Measurements from ENCODE around the gene PRICKLE4. TPM values are rescaled to one million over a fixed set of nuclear protein-coding genes. Genes with fewer than 3 reads are reported as not detected.
"Not testable (repeated sequence)": the region's sequence is repeated elsewhere in the genome, so short reads cannot be mapped to it uniquely, and the experiment has no call there.

The PRICKLE4 gene
- total RNA-seq, 4 donors from 2014 or later = 15.5 to 38.4 (median 23.0) TPM

GRCh38 chr6:41759905-41760579 is 20.5 kb upstream of the PRICKLE4 start:
- Histone ChIP-seq H3K36me3 (no peaks in the 10 kb centered on the region), H3K27me3 (no peaks in the 10 kb centered on the region), H3K4me1 (no peaks in the 10 kb centered on the region), H3K4me3 (no peak overlapping the region), H3K9me3 (no peaks in the 10 kb centered on the region), H3K27ac (no peak overlapping the region)
- no peak for TF ChIP-seq EP300 (IDR thresholded peaks at IDR 0.05)
- TF ChIP-seq POLR2A (IDR thresholded peaks at IDR 0.05) = no peak
- no peak for TF ChIP-seq CTCF (IDR thresholded peaks at IDR 0.05)
- WGBS, 2 donors = 74 to 88% methylated on average over 2 of the region's 2 CpGs
- DNase-seq (ENCODE audit: low spot score in 2 of 2) = no peak

GRCh38 chr6:41763470-41763869 is 17.1 kb upstream of the PRICKLE4 start:
- 8 to 18% methylated on average over 2 of the region's 2 CpGs for WGBS, 2 donors
- H3K36me3 ChIP-seq = peaks cover 0 to 3% (median 0%) of the 10 kb centered on the region in 3 donors
- TF ChIP-seq POLR2A (IDR thresholded peaks at IDR 0.05) = no peak
- TF ChIP-seq EP300 (IDR thresholded peaks at IDR 0.05) = no peak
- no peak for TF ChIP-seq CTCF (IDR thresholded peaks at IDR 0.05)
- no peak overlapping the region for H3K4me3 ChIP-seq
- no peak overlapping the region for H3K27ac ChIP-seq
- DNase-seq (ENCODE audit: low spot score in 2 of 2) = no peak
- H3K4me1 ChIP-seq = peaks cover 0 to 9% (median 0%) of the 10 kb centered on the region in 4 donors
- no peaks in the 10 kb centered on the region for H3K9me3 ChIP-seq
- H3K27me3 ChIP-seq = no peaks in the 10 kb centered on the region

DNA sequence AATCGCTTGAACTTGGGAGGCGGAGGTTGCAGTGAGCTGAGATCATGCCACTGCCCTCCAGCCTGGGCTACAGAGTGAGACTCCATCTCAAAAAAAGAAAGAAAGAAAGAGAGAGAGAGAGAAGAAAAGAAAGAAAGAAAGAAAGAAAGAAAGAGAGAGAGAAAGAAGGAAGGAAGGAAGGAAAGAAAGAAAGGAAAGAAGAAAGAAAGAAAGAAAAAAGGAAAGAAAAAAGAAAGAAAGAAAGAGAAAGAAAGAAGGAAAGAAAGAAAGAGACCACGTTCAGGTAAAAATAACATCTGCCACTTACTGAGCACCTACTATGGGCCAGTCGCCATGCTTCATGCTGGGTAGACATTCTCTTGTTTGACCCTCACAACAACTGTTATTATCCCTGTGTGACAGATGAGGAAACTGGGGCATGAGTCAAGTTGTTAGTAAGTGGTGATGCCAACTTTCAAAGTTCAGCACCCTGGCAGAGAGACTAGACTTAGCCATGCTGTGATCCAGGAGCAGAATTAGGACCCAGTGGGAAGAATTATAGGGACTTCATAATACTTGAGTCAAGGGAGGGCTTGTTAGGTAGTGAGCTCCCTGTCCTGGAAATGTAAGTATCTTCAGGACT is 14.4 kb upstream of the PRICKLE4 start:
- not testable (repeated sequence) for H3K4me3 ChIP-seq; H3K27ac ChIP-seq; H3K4me1 ChIP-seq; DNase-seq (ENCODE audit: low spot score in 2 of 2); H3K27me3 ChIP-seq; H3K9me3 ChIP-seq
- H3K36me3 ChIP-seq = peaks cover 0 to 29% (median 0%) of the 10 kb centered on the region in 3 donors
- WGBS, 2 donors = 92% methylated on average over 4 of the region's 4 CpGs

- H3K27me3 ChIP-seq = no peaks in the 10 kb centered on the region
- H3K36me3 ChIP-seq = peaks cover 0 to 41% (median 6%) of the 10 kb centered on the region in 3 donors
- DNase-seq (ENCODE audit: low spot score in 2 of 2) = peak in 1 of 2 donors; percentile 34
- H3K27ac ChIP-seq = peak overlapping the region in 2 of 4 donors; percentile 3 to 64
- H3K4me1 ChIP-seq = peaks cover 0 to 9% (median 0%) of the 10 kb centered on the region in 4 donors
- H3K9me3 ChIP-seq = no peaks in the 10 kb centered on the region
- WGBS, 2 donors = 42 to 44% methylated on average over 11 to 12 of the region's 12 CpGs
- TF ChIP-seq POLR2A (IDR thresholded peaks at IDR 0.05) (no peak), CTCF (IDR thresholded peaks at IDR 0.05) (no peak), EP300 (IDR thresholded peaks at IDR 0.05) (no peak)
- no peak overlapping the region for H3K4me3 ChIP-seq
Measured at GRCh38 chr6:41767112-41767833, 13.3 kb upstream of the PRICKLE4 start.

DNA sequence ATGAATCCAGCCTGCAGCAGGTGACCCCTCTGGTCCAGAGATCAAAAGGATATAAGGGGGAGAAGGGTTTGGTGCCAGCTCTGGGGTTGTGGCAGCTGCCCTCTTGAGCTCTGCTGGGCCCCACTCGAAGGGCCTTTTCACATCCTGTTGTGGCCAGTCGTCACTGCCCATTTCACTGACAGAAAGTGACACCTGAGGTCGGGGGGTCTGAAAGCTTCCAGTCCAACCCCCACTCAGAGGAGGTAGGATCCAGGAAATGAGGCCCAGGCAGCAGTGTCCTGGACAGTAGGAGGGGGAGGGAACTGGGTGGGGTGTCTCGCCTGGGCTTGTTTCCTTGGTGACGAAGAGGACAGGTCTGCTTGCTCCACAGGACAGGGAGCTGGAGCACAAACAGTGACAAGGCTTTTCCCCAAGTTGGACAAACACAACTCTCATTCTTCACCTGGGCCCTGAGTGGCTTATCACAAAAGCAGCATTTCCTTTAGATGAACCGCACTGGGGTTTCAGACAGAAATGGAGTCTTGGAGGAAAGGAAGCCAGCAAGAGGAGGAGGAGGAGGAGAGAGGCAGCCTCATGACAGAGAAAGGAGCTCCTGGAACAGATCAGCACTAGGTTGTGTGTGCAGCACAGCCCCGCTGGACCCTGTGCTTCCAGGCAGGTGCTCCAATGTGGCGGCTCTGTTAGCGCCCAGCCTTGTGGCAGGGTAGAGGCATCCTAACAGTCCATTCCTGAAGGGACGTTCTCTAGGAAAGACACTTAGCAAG is 11.9 kb upstream of the PRICKLE4 start:
- no peak for DNase-seq (ENCODE audit: low spot score in 2 of 2)
- no peak overlapping the region for H3K27ac ChIP-seq
- no peaks in the 10 kb centered on the region for H3K27me3 ChIP-seq
- H3K4me3 ChIP-seq = no peak overlapping the region
- peaks cover 0 to 9% (median 0%) of the 10 kb centered on the region in 4 donors for H3K4me1 ChIP-seq
- 73% methylated on average over 9 to 10 of the region's 10 CpGs for WGBS, 2 donors
- TF ChIP-seq EP300 (IDR thresholded peaks at IDR 0.05) (no peak), CTCF (IDR thresholded peaks at IDR 0.05) (no peak), POLR2A (IDR thresholded peaks at IDR 0.05) (no peak)
- peaks cover 0 to 55% (median 9%) of the 10 kb centered on the region in 3 donors for H3K36me3 ChIP-seq
- H3K9me3 ChIP-seq = no peaks in the 10 kb centered on the region

Measured in tibial nerve (tissue), 4 donors.